H1 (cell line): ENCODE data around the gene RETSAT. TPM values are rescaled to one million over a fixed set of nuclear protein-coding genes. Genes with fewer than 3 reads are reported as not detected.

Experiments
- polyA plus RNA-seq, 7 experiments: library from polyadenylated mRNA; depleted of rRNA in 3 of 7; stranded (reverse) in 5 of 7; unstranded in 2 of 7; fragments of >200 nt in 5 of 7; fragments of 200-250 nt in 2 of 7; gene quantifications; 1 replicate in 5 of 7; 2 replicates in 1 of 7; 4 replicates in 1 of 7; pipeline versions ENCODE4 v1.2.1 to v1.2.3, GENCODE V29; 2011 to 2013; ENCODE audit warnings: missing spikeins in 2 of 7, mixed read lengths in 2 of 7
- total RNA-seq: library from RNA; stranded (reverse); fragmentation: NEBNext Ultra II Directional; extraction: Animal tissue kit (Norgen Biotek cat#: 25700); gene quantifications from 2 replicates; pipeline ENCODE4 v1.2.1, GENCODE V29; 2021
- TF ChIP-seq, protein P1 (sequence below), 3 experiments: IDR thresholded peaks; 1 replicate in 2 of 3; 2 replicates in 1 of 3; pipeline versions ENCODE4 v1.5.1 to v1.6.1; 2011; ENCODE audit warnings: low read length in 3 of 3, mild to moderate bottlenecking in 3 of 3, inconsistent platforms in 2 of 3, low read depth in 1 of 3, moderate library complexity in 1 of 3; ENCODE audit not compliant: insufficient read depth in 1 of 3; ENCODE audit errors: control extremely low read depth in 1 of 3

The RETSAT gene
- total and polyA plus RNA-seq, 2 of the 8 experiments (the other 6 are each of a cell fraction or from before 2014, with no cell fraction given): 15.8 to 16.7 TPM

DNA sequence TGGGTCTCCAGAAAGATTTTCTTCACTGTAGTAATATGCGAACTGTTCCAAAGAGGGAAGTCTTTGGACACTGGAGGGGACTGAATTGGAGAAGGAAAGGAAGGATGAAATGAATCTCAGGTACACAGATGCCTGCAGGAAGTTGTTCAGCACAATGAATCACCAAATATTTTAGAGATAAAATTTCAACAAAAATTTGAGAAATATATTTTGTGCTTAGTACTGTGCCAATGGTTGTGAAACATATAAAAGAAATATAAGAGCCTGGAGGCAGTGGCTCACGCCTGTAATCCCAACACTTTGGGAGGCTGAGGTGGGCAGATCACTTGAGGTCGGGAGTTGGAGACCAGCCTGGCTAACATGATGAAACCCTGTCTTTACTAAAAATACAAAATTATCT is 3.4 kb upstream of the RETSAT start (continued):
- TF ChIP-seq, protein P1, sequence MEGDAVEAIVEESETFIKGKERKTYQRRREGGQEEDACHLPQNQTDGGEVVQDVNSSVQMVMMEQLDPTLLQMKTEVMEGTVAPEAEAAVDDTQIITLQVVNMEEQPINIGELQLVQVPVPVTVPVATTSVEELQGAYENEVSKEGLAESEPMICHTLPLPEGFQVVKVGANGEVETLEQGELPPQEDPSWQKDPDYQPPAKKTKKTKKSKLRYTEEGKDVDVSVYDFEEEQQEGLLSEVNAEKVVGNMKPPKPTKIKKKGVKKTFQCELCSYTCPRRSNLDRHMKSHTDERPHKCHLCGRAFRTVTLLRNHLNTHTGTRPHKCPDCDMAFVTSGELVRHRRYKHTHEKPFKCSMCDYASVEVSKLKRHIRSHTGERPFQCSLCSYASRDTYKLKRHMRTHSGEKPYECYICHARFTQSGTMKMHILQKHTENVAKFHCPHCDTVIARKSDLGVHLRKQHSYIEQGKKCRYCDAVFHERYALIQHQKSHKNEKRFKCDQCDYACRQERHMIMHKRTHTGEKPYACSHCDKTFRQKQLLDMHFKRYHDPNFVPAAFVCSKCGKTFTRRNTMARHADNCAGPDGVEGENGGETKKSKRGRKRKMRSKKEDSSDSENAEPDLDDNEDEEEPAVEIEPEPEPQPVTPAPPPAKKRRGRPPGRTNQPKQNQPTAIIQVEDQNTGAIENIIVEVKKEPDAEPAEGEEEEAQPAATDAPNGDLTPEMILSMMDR (IDR thresholded peaks at IDR 0.05; ENCODE audit: control extremely low read depth in 1 of 3, insufficient read depth in 1 of 3, low read depth in 1 of 3, low read length in 3 of 3): no peak
